Activated B cell treated with CpG ODN at 0.5 μM for 24 hours (primary cell): ENCODE results near the gene RFT1. TPM values are rescaled to one million over a fixed set of nuclear protein-coding genes. Genes with fewer than 3 reads are reported as not detected.
A peak's percentile ranks its signal among the peaks of the same experiment; 100 is the strongest.

Source experiments
- ATAC-seq: fragments of 200-7000 bp; cut with Tn5 transposase; one replicate; pipeline ENCODE4 v1.10.0; 2021; ENCODE audit warnings: low read depth, mild to moderate bottlenecking, moderate library complexity
- CTCF ChIA-PET: fragments of 350-600 bp; sonication (Branson Sonifier 250); formaldehyde crosslinking; loops from one replicate; lab custom pipeline; 2021; ENCODE audit warnings: antibody characterized with exemption; lab: Charles Lee
- POLR2A ChIA-PET: fragments of 350-600 bp; sonication (Branson Sonifier 250); formaldehyde crosslinking; loops from one replicate; lab custom pipeline; 2021; ENCODE audit warnings: antibody characterized with exemption; lab: Charles Lee
- DNase-seq: peaks from one replicate; pipeline ENCODE4 v3.0.0; 2022
- H3K27ac Mint-ChIP-seq: one replicate; pipeline ENCODE4 v1.8.0; 2020; ENCODE audit warnings: mixed read lengths
- H3K27me3 Mint-ChIP-seq: one replicate; pipeline ENCODE4 v1.8.0; 2021; ENCODE audit warnings: mixed read lengths
- H3K36me3 Mint-ChIP-seq: one replicate; pipeline ENCODE4 v1.8.0; 2021; ENCODE audit warnings: low read depth, mixed read lengths
- H3K4me1 Mint-ChIP-seq: one replicate; pipeline ENCODE4 v1.8.0; 2021; ENCODE audit warnings: mixed read lengths
- H3K4me3 Mint-ChIP-seq: one replicate; pipeline ENCODE4 v1.8.0; 2020; ENCODE audit warnings: mild to moderate bottlenecking, mixed read lengths
- H3K9me3 Mint-ChIP-seq: one replicate; pipeline ENCODE4 v1.8.0; 2020; ENCODE audit warnings: mixed read lengths
- CTCF ChIP-seq: fragments of 200-600 bp; IDR thresholded peaks from one replicate; pipeline ENCODE4 v1.8.0; 2022; ENCODE audit warnings: antibody characterized with exemption, mild to moderate bottlenecking
- intact Hi-C: fragments of 100-400 bp; cut with micrococcal nuclease; formaldehyde crosslinking; loops from one replicate; pipeline ENCODE4 v1.15.1; 2024
- total RNA-seq: library from RNA; stranded (reverse); gene quantifications from 2 replicates; pipeline ENCODE4 v1.2.3, GENCODE V29; 2022

Gene RFT1
- total RNA-seq, 1 donor from 2014 or later: 23.6 TPM

- Mint-ChIP-seq H3K27ac (peak overlapping the region; percentile 97), H3K36me3 (peaks cover 4% of the 10 kb centered on the region), H3K4me3 (peak overlapping the region; percentile 95), H3K27me3 (no peaks in the 10 kb centered on the region), H3K4me1 (peaks cover 40% of the 10 kb centered on the region), H3K9me3 (no peaks in the 10 kb centered on the region)
- ChIA-PET POLR2A (interaction anchor here (0.6 to 3.0 kb wide), 6 partner anchors 13 to 273 kb away, joined by 3 to 22 read pairs (median 6); partner anchors contain the start of gene NEK4), CTCF (interaction anchor here (0.9 to 1.7 kb wide), 3 partner anchors 86 to 109 kb away, joined by 3 to 7 read pairs (median 4); no protein-coding TSS in a partner anchor)
- ATAC-seq (no peak), DNase-seq (no peak)
- no peak for TF ChIP-seq CTCF
- intact Hi-C loops: loop anchor here (2.0 to 10.0 kb wide), 3 partner anchors 14 to 510 kb away; partner anchors contain the start of genes NT5DC2 and UQCC5
These were observed 85.9 kb downstream of the RFT1 start for GRCh38 chr3:53044371-53044710.

GRCh38 chr3:53043738-53044137 is 86.5 kb downstream of the RFT1 start:
- DNase-seq (no peak), ATAC-seq (no peak)
- Mint-ChIP-seq H3K9me3 (no peaks in the 10 kb centered on the region), H3K4me1 (peaks cover 46% of the 10 kb centered on the region), H3K4me3 (peak overlapping the region; percentile 38), H3K27ac (peak overlapping the region; percentile 97), H3K36me3 (peaks cover 4% of the 10 kb centered on the region), H3K27me3 (no peaks in the 10 kb centered on the region)
- intact Hi-C loops: loop anchor here (2.0 to 10.0 kb wide), 3 partner anchors 13 to 509 kb away; partner anchors contain the start of genes NT5DC2 and UQCC5
- CTCF ChIA-PET: interaction anchor here (1.7 kb wide), 1 partner anchor 109 kb away, joined by 7 read pairs; no protein-coding TSS in a partner anchor
- POLR2A ChIA-PET: interaction anchor here (0.5 to 3.0 kb wide), 6 partner anchors 12 to 358 kb away, joined by 3 to 22 read pairs (median 6); partner anchors contain the start of gene PBRM1
- no peak for TF ChIP-seq CTCF

- no peak for TF ChIP-seq CTCF
- Mint-ChIP-seq H3K27me3 (no peaks in the 10 kb centered on the region), H3K36me3 (peaks cover 4% of the 10 kb centered on the region), H3K27ac (peak overlapping the region; percentile 62), H3K9me3 (no peaks in the 10 kb centered on the region), H3K4me1 (peaks cover 50% of the 10 kb centered on the region), H3K4me3 (no peak overlapping the region)
- ATAC-seq (no peak), DNase-seq (no peak)
- ChIA-PET POLR2A (interaction anchor here (0.9 to 2.9 kb wide), 3 partner anchors 11 to 357 kb away, joined by 3 to 9 read pairs (median 4); partner anchors contain the start of gene PBRM1), CTCF (no interaction called here)
- intact Hi-C loops: loop anchor here (1.0 to 10.0 kb wide), 3 partner anchors 35 to 508 kb away; partner anchors contain the start of genes NT5DC2 and UQCC5
These were observed 87.6 kb downstream of the RFT1 start for GRCh38 chr3:53042651-53043050.

- ATAC-seq (no peak), DNase-seq (no peak)
- Mint-ChIP-seq H3K36me3 (peaks cover 4% of the 10 kb centered on the region), H3K27ac (no peak overlapping the region), H3K4me3 (no peak overlapping the region), H3K9me3 (no peaks in the 10 kb centered on the region), H3K27me3 (no peaks in the 10 kb centered on the region), H3K4me1 (peaks cover 45% of the 10 kb centered on the region)
- ChIA-PET POLR2A (interaction anchor here (0.7 kb wide), 1 partner anchor 9 kb away, joined by 7 read pairs; no protein-coding TSS in a partner anchor), CTCF (no interaction called here)
- no peak for TF ChIP-seq CTCF
- intact Hi-C loops: loop anchor here (5.0 to 10.0 kb wide), 2 partner anchors 33 to 506 kb away; partner anchors contain the start of genes NT5DC2 and UQCC5
These were observed 89.8 kb downstream of the RFT1 start for GRCh38 chr3:53040351-53040820.

GRCh38 chr3:53039376-53039752 is 90.9 kb downstream of the RFT1 start:
- POLR2A ChIA-PET: no interaction called here
- Mint-ChIP-seq H3K9me3 (no peaks in the 10 kb centered on the region), H3K4me1 (peaks cover 41% of the 10 kb centered on the region), H3K27me3 (no peaks in the 10 kb centered on the region), H3K27ac (no peak overlapping the region), H3K4me3 (no peak overlapping the region), H3K36me3 (no peaks in the 10 kb centered on the region)
- ATAC-seq: no peak
- CTCF ChIA-PET: no interaction called here
- no peak for DNase-seq
- no peak for TF ChIP-seq CTCF
- intact Hi-C loops: no loop called here
